Mesendoderm (in vitro differentiated cells): ENCODE data around the gene ZNF821.

Experiments used
- DNase-seq: peaks from one replicate; pipeline ENCODE4 v3.0.0; 2013
- H2AK5ac ChIP-seq: 2 replicates; pipeline ENCODE4 v1.6.1; 2013; ENCODE audit warnings: low read length, inconsistent platforms
- H2BK120ac ChIP-seq: 2 replicates; pipeline ENCODE4 v1.6.1; 2013; ENCODE audit warnings: low read depth, mild to moderate bottlenecking, low read length, moderate library complexity, mixed read lengths
- H2BK15ac ChIP-seq: replicated peaks from 2 replicates; pipeline ENCODE4 v1.6.1; 2013; ENCODE audit warnings: low read depth, mild to moderate bottlenecking, moderate library complexity
- H2BK5ac ChIP-seq: 2 replicates; pipeline ENCODE4 v1.6.1; 2013; ENCODE audit warnings: low read length, inconsistent platforms
- H3K18ac ChIP-seq: 2 replicates; pipeline ENCODE4 v1.6.1; 2013; ENCODE audit warnings: mild to moderate bottlenecking, low read length, mixed read lengths
- H3K23ac ChIP-seq: one replicate; pipeline ENCODE4 v1.6.1; 2013; ENCODE audit warnings: low read length
- H3K27ac ChIP-seq: 2 replicates; pipeline ENCODE4 v1.5.1; 2013; ENCODE audit warnings: low read depth, mild to moderate bottlenecking, inconsistent platforms, low read length, moderate library complexity
- H3K27me3 ChIP-seq: 2 replicates; pipeline ENCODE4 v1.6.1; 2013; ENCODE audit warnings: low read length, control low read depth, mild to moderate bottlenecking, inconsistent platforms; ENCODE audit not compliant: insufficient read depth, poor library complexity
- H3K36me3 ChIP-seq: 2 replicates; pipeline ENCODE4 v1.6.1; 2013; ENCODE audit warnings: low read length, inconsistent platforms; ENCODE audit not compliant: control insufficient read depth, insufficient read depth
- H3K4ac ChIP-seq: one replicate; pipeline ENCODE4 v1.6.1; 2013; ENCODE audit warnings: low read depth, mild to moderate bottlenecking, low read length, moderate library complexity
- H3K4me1 ChIP-seq: 2 replicates; pipeline ENCODE4 v1.6.1; 2013; ENCODE audit warnings: low read depth, low read length, inconsistent platforms; ENCODE audit not compliant: control insufficient read depth
- H3K4me2 ChIP-seq: 2 replicates; pipeline ENCODE4 v1.6.1; 2013; ENCODE audit warnings: low read length
- H3K4me3 ChIP-seq: 2 replicates; pipeline ENCODE4 v1.5.1; 2013; ENCODE audit warnings: mild to moderate bottlenecking, low read length
- H3K56ac ChIP-seq: one replicate; pipeline ENCODE4 v1.6.1; 2013; ENCODE audit warnings: low read length
- H3K79me1 ChIP-seq: 2 replicates; pipeline ENCODE4 v1.6.1; 2013; ENCODE audit warnings: low read length, inconsistent platforms
- H3K79me2 ChIP-seq: 2 replicates; pipeline ENCODE4 v1.6.1; 2013; ENCODE audit warnings: mild to moderate bottlenecking, low read length; ENCODE audit not compliant: control insufficient read depth, insufficient read depth
- H3K9ac ChIP-seq: 2 replicates; pipeline ENCODE4 v1.6.1; 2013; ENCODE audit warnings: low read length, inconsistent platforms
- H4K5ac ChIP-seq: one replicate; pipeline ENCODE4 v1.6.1; 2013; ENCODE audit warnings: low read length
- H4K8ac ChIP-seq: one replicate; pipeline ENCODE4 v1.6.1; 2013; ENCODE audit warnings: low read depth, mild to moderate bottlenecking, control low read depth, low read length, moderate library complexity
- WGBS: extraction: QIAGEN DNeasy Blood & Tissue Kit; methylation state at CpG from one replicate; pipeline ENCODE4 v1.1.7; 2013; ENCODE audit warnings: low lambda C conversion rate, missing lambda C conversion rate; ENCODE audit not compliant: insufficient coverage; ENCODE audit errors: extremely low coverage; 5-methylcytosine and 5-hydroxymethylcytosine counted together

ZNF821 gene

DNA sequence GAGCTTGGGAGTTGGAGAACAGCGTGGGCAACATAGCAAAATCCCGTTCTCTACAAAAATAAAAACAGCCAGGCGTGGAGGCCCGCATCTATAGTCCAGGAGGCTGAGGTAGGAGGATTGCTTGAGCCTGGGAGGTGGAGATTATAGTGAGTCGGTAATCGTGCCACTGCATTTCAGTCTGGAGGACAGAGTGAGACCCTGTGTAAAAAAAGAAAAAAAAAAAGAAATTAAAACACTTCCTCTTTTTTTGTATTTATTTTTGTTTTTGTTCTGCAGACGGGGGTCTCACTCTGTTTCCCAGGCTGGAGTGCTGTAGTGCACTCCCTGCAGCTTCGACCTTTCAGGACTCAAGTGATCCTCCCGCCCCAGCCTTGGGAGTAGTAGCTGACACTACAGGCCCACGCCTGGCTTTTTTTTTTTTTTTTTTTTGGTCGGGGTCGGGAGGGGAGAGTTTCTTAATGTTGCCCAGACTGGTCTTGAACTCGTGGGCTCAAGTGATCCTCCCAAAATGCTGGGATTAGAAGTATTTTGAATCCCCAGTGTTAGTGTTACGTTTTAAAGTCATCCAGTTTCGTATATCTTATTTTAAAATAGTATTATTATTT lies 12.9 kb upstream of the ZNF821 start:
- peak overlapping the region; percentile 66 for H3K56ac ChIP-seq
- H3K27me3 ChIP-seq: no peaks in the 10 kb centered on the region
- peak overlapping the region; percentile 61 for H3K9ac ChIP-seq
- H2BK120ac ChIP-seq: no peak overlapping the region
- H3K4me1 ChIP-seq: no peaks in the 10 kb centered on the region
- no peak overlapping the region for H4K5ac ChIP-seq
- H3K36me3 ChIP-seq: no peaks in the 10 kb centered on the region
- H3K79me2 ChIP-seq: peaks cover 55% of the 10 kb centered on the region
- peak overlapping the region; percentile 23 for H3K4me3 ChIP-seq
- H3K18ac ChIP-seq: no peak overlapping the region
- no peak overlapping the region for H2AK5ac ChIP-seq
- no CpG with 5 or more reads among the region's 15 CpGs for WGBS
- H2BK5ac ChIP-seq: no peak overlapping the region
- no peak overlapping the region for H3K23ac ChIP-seq
- no peak overlapping the region for H4K8ac ChIP-seq
- no peak overlapping the region for H3K27ac ChIP-seq
- no peaks in the 10 kb centered on the region for H3K79me1 ChIP-seq
- DNase-seq: no peak
- H3K4me2 ChIP-seq: peak overlapping the region; percentile 43
- H2BK15ac ChIP-seq: no peak overlapping the region
- H3K4ac ChIP-seq: no peak overlapping the region

- Histone ChIP-seq H3K23ac (peak overlapping the region; percentile 97), H3K4me3 (peak overlapping the region; percentile 94), H3K4me2 (peak overlapping the region; percentile 62), H3K79me2 (peaks cover 50% of the 10 kb centered on the region), H2AK5ac (no peak overlapping the region), H4K8ac (peak overlapping the region; percentile 90), H2BK5ac (peak overlapping the region; percentile 90), H3K27me3 (no peaks in the 10 kb centered on the region), H3K36me3 (no peaks in the 10 kb centered on the region), H3K4me1 (no peaks in the 10 kb centered on the region), H2BK15ac (no peak overlapping the region), H3K27ac (peak overlapping the region; percentile 90), H2BK120ac (no peak overlapping the region), H3K9ac (peak overlapping the region; percentile 87), H3K79me1 (no peaks in the 10 kb centered on the region), H4K5ac (no peak overlapping the region), H3K18ac (peak overlapping the region; percentile 97), H3K56ac (peak overlapping the region; percentile 92), H3K4ac (peak overlapping the region; percentile 95)
- WGBS: no CpG with 5 or more reads among the region's 44 CpGs
- DNase-seq: no peak
Observed at GRCh38 chr16:71895679-71896365, 11.8 kb upstream of the ZNF821 start.

DNA sequence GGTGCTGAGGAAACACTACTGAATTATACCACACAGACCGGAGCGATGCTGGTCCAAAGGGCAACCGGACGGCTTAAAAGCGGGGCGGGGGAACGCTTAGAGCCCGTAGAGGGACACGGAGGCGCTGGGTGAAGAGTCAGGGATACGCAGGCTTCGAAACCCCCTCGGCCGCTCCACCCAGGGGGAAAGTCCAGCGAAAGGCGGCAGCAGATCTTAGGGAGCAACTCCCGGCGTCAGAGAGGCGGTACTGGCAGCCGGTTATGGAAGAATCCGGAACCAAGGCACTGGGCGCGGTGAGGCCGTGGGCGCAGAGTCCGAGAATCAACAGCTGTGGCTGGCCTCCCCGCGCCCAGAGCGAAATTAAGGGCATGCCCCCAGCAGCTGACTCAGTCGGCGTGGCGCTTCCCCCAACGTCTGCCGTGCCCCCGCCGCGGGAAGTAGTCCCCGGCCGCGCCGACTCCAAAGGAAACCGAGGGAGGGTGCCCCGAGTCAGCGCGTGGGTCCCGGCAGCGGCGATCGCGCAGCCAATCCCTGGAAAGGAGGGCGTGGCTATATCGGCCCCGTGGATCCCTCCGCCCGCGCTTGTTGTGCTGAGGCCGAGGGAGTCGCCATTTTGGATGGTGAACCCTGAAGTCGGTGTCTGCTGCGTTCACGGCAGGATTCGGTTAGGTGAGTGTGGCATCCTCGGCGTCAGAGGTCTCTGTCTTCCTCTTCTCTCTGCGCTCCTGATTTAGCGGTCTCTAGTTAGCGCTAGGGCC lies 11.1 kb upstream of the ZNF821 start, which contains the start of gene IST1:
Gene IST1, plus strand, starts transcription at position 611 of the 758 bp plus-strand sequence. CDS start 20,110 bp downstream, outside the sequence.
- Histone ChIP-seq H3K56ac (peak within 1 kb of the TSS; percentile 96), H3K4me2 (peak within 1 kb of the TSS; percentile 95), H2BK15ac (no peak within 1 kb of the TSS), H4K5ac (no peak within 1 kb of the TSS), H3K36me3 (no peaks in the 10 kb centered on the region), H2BK5ac (peak within 1 kb of the TSS; percentile 90), H2BK120ac (no peak within 1 kb of the TSS), H3K79me1 (no peaks in the 10 kb centered on the region), H3K18ac (peak within 1 kb of the TSS; percentile 97), H3K27me3 (no peaks in the 10 kb centered on the region), H2AK5ac (no peak within 1 kb of the TSS), H3K4ac (peak within 1 kb of the TSS; percentile 95), H3K4me3 (peak within 1 kb of the TSS; percentile 94), H4K8ac (peak within 1 kb of the TSS; percentile 90), H3K9ac (peak within 1 kb of the TSS; percentile 89), H3K79me2 (peaks cover 43% of the 10 kb centered on the region), H3K23ac (peak within 1 kb of the TSS; percentile 99), H3K4me1 (no peaks in the 10 kb centered on the region), H3K27ac (peak within 1 kb of the TSS; percentile 98)
- DNase-seq: peak; percentile 99
- no CpG with 5 or more reads among the region's 67 CpGs for WGBS

- peak overlapping the region; percentile 86 for H2BK5ac ChIP-seq
- no peaks in the 10 kb centered on the region for H3K4me1 ChIP-seq
- peaks cover 37% of the 10 kb centered on the region for H3K79me2 ChIP-seq
- H3K18ac ChIP-seq: peak overlapping the region; percentile 97
- no peak overlapping the region for H4K5ac ChIP-seq
- H3K4me3 ChIP-seq: peak overlapping the region; percentile 72
- peak overlapping the region; percentile 98 for H3K27ac ChIP-seq
- no peak overlapping the region for H4K8ac ChIP-seq
- no CpG with 5 or more reads among the region's 31 CpGs for WGBS
- peak overlapping the region; percentile 99 for H3K23ac ChIP-seq
- no peaks in the 10 kb centered on the region for H3K36me3 ChIP-seq
- H3K4ac ChIP-seq: peak overlapping the region; percentile 88
- DNase-seq: peak; percentile 90
- no peaks in the 10 kb centered on the region for H3K27me3 ChIP-seq
- H2AK5ac ChIP-seq: no peak overlapping the region
- no peaks in the 10 kb centered on the region for H3K79me1 ChIP-seq
- H3K4me2 ChIP-seq: peak overlapping the region; percentile 95
- H3K56ac ChIP-seq: peak overlapping the region; percentile 96
- no peak overlapping the region for H2BK15ac ChIP-seq
- H2BK120ac ChIP-seq: no peak overlapping the region
- peak overlapping the region; percentile 89 for H3K9ac ChIP-seq
Observed at GRCh38 chr16:71894229-71894920, 10.4 kb upstream of the ZNF821 start.

GRCh38 chr16:71893888-71894228 lies 9.9 kb upstream of the ZNF821 start:
- Histone ChIP-seq H3K23ac (no peak overlapping the region), H3K18ac (peak overlapping the region; percentile 61), H3K4me1 (no peaks in the 10 kb centered on the region), H2BK120ac (no peak overlapping the region), H2BK15ac (no peak overlapping the region), H3K36me3 (no peaks in the 10 kb centered on the region), H3K79me1 (no peaks in the 10 kb centered on the region), H2AK5ac (no peak overlapping the region), H3K27me3 (no peaks in the 10 kb centered on the region), H3K9ac (peak overlapping the region; percentile 89), H3K56ac (peak overlapping the region; percentile 96), H4K5ac (no peak overlapping the region), H2BK5ac (no peak overlapping the region), H3K79me2 (peaks cover 34% of the 10 kb centered on the region), H3K4me3 (no peak overlapping the region), H3K4me2 (peak overlapping the region; percentile 95), H3K27ac (peak overlapping the region; percentile 45), H3K4ac (no peak overlapping the region), H4K8ac (no peak overlapping the region)
- whole genome bisulfite sequencing: no CpG with 5 or more reads among the region's 7 CpGs
- no peak for DNase-seq
